ENCODE results near the gene HMGCR.
A peak's percentile ranks its signal among the peaks of the same experiment; 100 is the strongest.

The HMGCR gene

DNA sequence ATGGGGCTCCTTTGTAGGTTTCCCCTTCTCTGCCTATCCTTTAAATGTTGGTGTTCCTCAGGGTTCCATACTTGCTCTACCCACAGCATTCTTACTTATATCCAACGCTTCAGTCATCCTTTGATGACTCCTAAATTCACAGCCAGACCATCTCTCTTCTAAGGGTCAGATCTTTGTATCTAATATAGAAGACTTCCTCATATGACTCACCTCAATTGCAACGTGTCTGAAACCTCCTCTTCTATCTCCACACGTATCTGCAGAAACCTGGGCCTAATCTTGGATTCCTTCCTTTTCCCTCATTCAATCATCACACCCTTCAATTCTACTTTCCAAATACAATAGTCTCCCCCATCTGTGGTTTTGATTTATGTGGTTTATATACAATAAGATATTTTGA is 68.3 kb downstream of the HMGCR start:
- TF ChIP-seq POLR2A (IDR thresholded peaks at IDR 0.05; ENCODE audit: extremely low read depth, insufficient read length) (no peak), MYC (IDR thresholded peaks at IDR 0.05; ENCODE audit: low read depth, low read length) (no peak)
- TF ChIP-seq, protein P1, sequence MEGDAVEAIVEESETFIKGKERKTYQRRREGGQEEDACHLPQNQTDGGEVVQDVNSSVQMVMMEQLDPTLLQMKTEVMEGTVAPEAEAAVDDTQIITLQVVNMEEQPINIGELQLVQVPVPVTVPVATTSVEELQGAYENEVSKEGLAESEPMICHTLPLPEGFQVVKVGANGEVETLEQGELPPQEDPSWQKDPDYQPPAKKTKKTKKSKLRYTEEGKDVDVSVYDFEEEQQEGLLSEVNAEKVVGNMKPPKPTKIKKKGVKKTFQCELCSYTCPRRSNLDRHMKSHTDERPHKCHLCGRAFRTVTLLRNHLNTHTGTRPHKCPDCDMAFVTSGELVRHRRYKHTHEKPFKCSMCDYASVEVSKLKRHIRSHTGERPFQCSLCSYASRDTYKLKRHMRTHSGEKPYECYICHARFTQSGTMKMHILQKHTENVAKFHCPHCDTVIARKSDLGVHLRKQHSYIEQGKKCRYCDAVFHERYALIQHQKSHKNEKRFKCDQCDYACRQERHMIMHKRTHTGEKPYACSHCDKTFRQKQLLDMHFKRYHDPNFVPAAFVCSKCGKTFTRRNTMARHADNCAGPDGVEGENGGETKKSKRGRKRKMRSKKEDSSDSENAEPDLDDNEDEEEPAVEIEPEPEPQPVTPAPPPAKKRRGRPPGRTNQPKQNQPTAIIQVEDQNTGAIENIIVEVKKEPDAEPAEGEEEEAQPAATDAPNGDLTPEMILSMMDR (IDR thresholded peaks at IDR 0.05; ENCODE audit: low read depth, low read length): no peak
- TF ChIP-seq, protein P2, sequence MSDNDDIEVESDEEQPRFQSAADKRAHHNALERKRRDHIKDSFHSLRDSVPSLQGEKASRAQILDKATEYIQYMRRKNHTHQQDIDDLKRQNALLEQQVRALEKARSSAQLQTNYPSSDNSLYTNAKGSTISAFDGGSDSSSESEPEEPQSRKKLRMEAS (IDR thresholded peaks at IDR 0.05; ENCODE audit: low read depth, low read length): no peak
- DNase-seq (ENCODE audit: low read depth): peak; percentile 37
- H3K4me3 ChIP-seq (ENCODE audit: low read depth, low read length): no peak overlapping the region
